ENCODE results near the gene FRYL.

- TF ChIP-seq CTCF (IDR thresholded peaks at IDR 0.05) = no peak
- TF ChIP-seq POLR2A (IDR thresholded peaks at IDR 0.05) = no peak
Observed at GRCh38 chr4:48649505-48649904, 130.6 kb downstream of the FRYL start.

Measured in adrenal gland (tissue), 5 donors.